NCI-H510A (cell line): Measurements from ENCODE around the gene NACC2.
A peak's percentile ranks its signal among the peaks of the same experiment; 100 is the strongest.

ENCODE experiments used
- DNase-seq: peaks from one replicate; lab custom pipeline; 2025; lab: John Stamatoyannopoulos, UW

NACC2 gene

GRCh38 chr9:135992486-135993408, 102.3 kb downstream of the NACC2 start:
- peak; percentile 76 for DNase-seq

- DNase-seq = peak; percentile 72
Observed at GRCh38 chr9:135991771-135992170, 103.3 kb downstream of the NACC2 start.

GRCh38 chr9:135990468-135991429, 104.3 kb downstream of the NACC2 start:
- DNase-seq = peak; percentile 27

GRCh38 chr9:135989722-135990467, 105.2 kb downstream of the NACC2 start:
- DNase-seq = peak; percentile 59

GRCh38 chr9:135989157-135989556, 105.9 kb downstream of the NACC2 start:
- DNase-seq = no peak

- no peak for DNase-seq
Observed at GRCh38 chr9:135988493-135988892, 106.6 kb downstream of the NACC2 start.

- no peak for DNase-seq
Observed at GRCh38 chr9:135987838-135988404, 107.2 kb downstream of the NACC2 start.

GRCh38 chr9:135986605-135987004, 108.5 kb downstream of the NACC2 start:
- DNase-seq = no peak

GRCh38 chr9:135985889-135986288, 109.2 kb downstream of the NACC2 start:
- no peak for DNase-seq

GRCh38 chr9:135985459-135985774, 109.7 kb downstream of the NACC2 start:
- no peak for DNase-seq

GRCh38 chr9:135984072-135984710, 110.9 kb downstream of the NACC2 start:
- no peak for DNase-seq

GRCh38 chr9:135983208-135984071, 111.6 kb downstream of the NACC2 start:
- no peak for DNase-seq

- DNase-seq = no peak
Observed at GRCh38 chr9:135982499-135983207, 112.4 kb downstream of the NACC2 start.

GRCh38 chr9:135980926-135981630, 114.0 kb downstream of the NACC2 start:
- DNase-seq = no peak

- DNase-seq = no peak
Observed at GRCh38 chr9:135979547-135980166, 115.4 kb downstream of the NACC2 start.

GRCh38 chr9:135978642-135979546, 116.2 kb downstream of the NACC2 start:
- no peak for DNase-seq

GRCh38 chr9:135976944-135977343, 118.1 kb downstream of the NACC2 start:
- no peak for DNase-seq
